Measurements from ENCODE around the gene CYP2E1.

GRCh38 chr10:133532871-133533270, 5.7 kb downstream of the CYP2E1 start:
- TF ChIP-seq, protein P1, sequence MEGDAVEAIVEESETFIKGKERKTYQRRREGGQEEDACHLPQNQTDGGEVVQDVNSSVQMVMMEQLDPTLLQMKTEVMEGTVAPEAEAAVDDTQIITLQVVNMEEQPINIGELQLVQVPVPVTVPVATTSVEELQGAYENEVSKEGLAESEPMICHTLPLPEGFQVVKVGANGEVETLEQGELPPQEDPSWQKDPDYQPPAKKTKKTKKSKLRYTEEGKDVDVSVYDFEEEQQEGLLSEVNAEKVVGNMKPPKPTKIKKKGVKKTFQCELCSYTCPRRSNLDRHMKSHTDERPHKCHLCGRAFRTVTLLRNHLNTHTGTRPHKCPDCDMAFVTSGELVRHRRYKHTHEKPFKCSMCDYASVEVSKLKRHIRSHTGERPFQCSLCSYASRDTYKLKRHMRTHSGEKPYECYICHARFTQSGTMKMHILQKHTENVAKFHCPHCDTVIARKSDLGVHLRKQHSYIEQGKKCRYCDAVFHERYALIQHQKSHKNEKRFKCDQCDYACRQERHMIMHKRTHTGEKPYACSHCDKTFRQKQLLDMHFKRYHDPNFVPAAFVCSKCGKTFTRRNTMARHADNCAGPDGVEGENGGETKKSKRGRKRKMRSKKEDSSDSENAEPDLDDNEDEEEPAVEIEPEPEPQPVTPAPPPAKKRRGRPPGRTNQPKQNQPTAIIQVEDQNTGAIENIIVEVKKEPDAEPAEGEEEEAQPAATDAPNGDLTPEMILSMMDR (IDR thresholded peaks at IDR 0.05): no peak
- no peak for TF ChIP-seq POLR2A (IDR thresholded peaks at IDR 0.05)
